ENCODE measurements around the gene CACNA1S. TPM values are rescaled to one million over a fixed set of nuclear protein-coding genes. Genes with fewer than 3 reads are reported as not detected.

CACNA1S gene
- total and polyA plus RNA-seq, 2 of the 4 experiments (the other 2 are of a cell fraction) = not detected

- Histone ChIP-seq H3K27ac (ENCODE audit: insufficient read depth, low read length) (no peak overlapping the region), H2BK5ac (ENCODE audit: low read depth, low read length, poor library complexity, severe bottlenecking) (no peak overlapping the region), H3K4me1 (ENCODE audit: control insufficient read depth, insufficient read depth, low read length) (peaks cover 5% of the 10 kb centered on the region), H2BK20ac (ENCODE audit: low read depth, low read length) (no peak overlapping the region), H3K36me3 (ENCODE audit: control insufficient read depth, insufficient read depth, low read length) (no peaks in the 10 kb centered on the region), H3K4me2 (ENCODE audit: low read depth, low read length) (no peak overlapping the region), H2AFZ (replicated peaks; ENCODE audit: low read length, poor library complexity) (peak overlapping the region; percentile 56), H3K9me3 (ENCODE audit: control insufficient read depth, insufficient read depth, low read length) (no peaks in the 10 kb centered on the region), H3K27me3 (ENCODE audit: control insufficient read depth, insufficient read depth, low read length) (peaks cover 14% of the 10 kb centered on the region), H2BK120ac (ENCODE audit: low read depth, low read length) (no peak overlapping the region), H3K9me1 (ENCODE audit: insufficient read depth, low read length) (peaks cover 3% of the 10 kb centered on the region; the same call in 1 of the 2 replicates), H4K20me1 (ENCODE audit: insufficient read depth, low read length) (no peaks in the 10 kb centered on the region; the same call in 1 of the 2 replicates), H3K18ac (ENCODE audit: low read depth, low read length) (no peak overlapping the region), H4K8ac (ENCODE audit: low read depth in 2 of 2, low read length in 2 of 2) (no peak overlapping the region), H4K91ac (ENCODE audit: insufficient read depth, low read depth, low read length) (no peak overlapping the region; the same call in 1 of the 2 replicates), H2AK5ac (ENCODE audit: low read depth, low read length) (no peak overlapping the region), H2AK9ac (replicated peaks; ENCODE audit: low read depth, low read length, poor library complexity) (no peak overlapping the region), H2BK15ac (ENCODE audit: low read depth, low read length) (no peak overlapping the region), H3K4ac (ENCODE audit: low read depth, low read length) (no peak overlapping the region), H3K56ac (ENCODE audit: extremely low read depth, insufficient read depth, low read length) (no peak overlapping the region), H4K5ac (ENCODE audit: low read depth, low read length) (no peak overlapping the region), H3K9ac (ENCODE audit: low read depth, low read length) (no peak overlapping the region), H3K14ac (replicated peaks; ENCODE audit: low read depth, low read length) (no peak overlapping the region), H3K4me3 (ENCODE audit: insufficient read depth, low read depth, low read length) (no peak overlapping the region), H3K23ac (ENCODE audit: low read depth, low read length) (no peak overlapping the region), H3K79me1 (ENCODE audit: low read depth in 1 of 2, low read length in 2 of 2) (no peaks in the 10 kb centered on the region)
- dilution Hi-C loops (cut with HindIII; ENCODE audit: low sequenced_read_pairs, unreplicated experiment) (no loop called here), in situ Hi-C loops (cut with MboI; ENCODE audit: low sequenced_read_pairs) (no loop called here), intact Hi-C loops (cut with micrococcal nuclease) (loop anchor here (10.0 kb wide), 1 partner anchor 141 kb away; no protein-coding TSS in a partner anchor)
- DNase-seq (peak; percentile 79), ATAC-seq (ENCODE audit: low read depth) (no peak)
- POLR2A ChIA-PET (ENCODE audit: unreplicated experiment) = no interaction called here
- no peak for TF ChIP-seq MAFK (IDR thresholded peaks at IDR 0.05; ENCODE audit: low read depth, low read length)
- no peak for TF ChIP-seq NFE2L2 (IDR thresholded peaks at IDR 0.05; ENCODE audit: low read depth, low read length)
- no peak for TF ChIP-seq POLR2A (IDR thresholded peaks at IDR 0.05; ENCODE audit: low read depth, low read length)
- no peak for TF ChIP-seq CEBPB (IDR thresholded peaks at IDR 0.05; ENCODE audit: low read depth, low read length)
- TF ChIP-seq CTCF (conservative IDR thresholded peaks at IDR 0.05; ENCODE audit: low read depth, low read length) = peak; percentile 25; the same call in 1 of the 2 replicates
- no peak for TF ChIP-seq RAD21 (IDR thresholded peaks at IDR 0.05; ENCODE audit: low read length)
- CTCF ChIA-PET = interaction anchor here (1.4 kb wide), 1 partner anchor 17 kb away, joined by 6 read pairs; no protein-coding TSS in a partner anchor
- WGBS, 2 experiments (ENCODE audit: extremely low coverage in 2 of 2, insufficient read length in 1 of 2) = 80% methylated on average over 1 of the region's 7 CpGs; no CpG with 5 or more reads in 1 of the 2 experiments
- BruUV-seq (replicated peaks) = no TSS peak
These were observed 86.6 kb downstream of the CACNA1S start for GRCh38 chr1:201025571-201026002.

Measured in IMR-90 (cell line).